Testis (tissue), 2 donors: Measurements from ENCODE around the gene CNTFR.

Source experiments
- POLR2A ChIP-seq: fragments of 450-650 bp; IDR thresholded peaks from one replicate; pipeline ENCODE4 v1.6.1; 2017; ENCODE audit warnings: antibody characterized with exemption, mild to moderate bottlenecking, moderate library complexity
- TF ChIP-seq, protein P1 (sequence below), 3 experiments: fragments of 450-650 bp in 2 of 3; fragments of 200-600 bp in 1 of 3; sonication (generic) in 1 of 3; IDR thresholded peaks; one replicate each; pipeline ENCODE4 v1.5.1; 2016 to 2019; ENCODE audit warnings: antibody characterized with exemption in 3 of 3, mild to moderate bottlenecking in 2 of 3, moderate library complexity in 1 of 3

DNA sequence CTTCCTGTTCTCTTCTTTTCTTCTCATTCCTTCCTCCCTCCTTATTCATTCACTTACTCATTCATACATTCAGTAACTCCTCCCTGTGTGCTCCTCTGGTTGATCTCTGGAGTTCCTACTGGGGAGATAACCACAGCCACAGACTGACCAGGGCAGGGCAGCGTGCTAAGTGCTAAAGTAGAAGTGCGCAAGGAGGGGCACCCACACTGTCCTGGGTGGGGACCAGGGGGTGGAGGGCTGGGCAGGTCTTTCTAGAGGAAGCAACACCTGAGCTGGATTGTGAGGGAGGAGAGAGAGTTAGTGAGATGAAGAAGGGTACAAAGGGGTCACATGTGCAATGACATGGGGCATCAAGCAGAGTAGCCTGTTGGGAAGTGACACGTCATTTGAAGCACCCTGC, 80.6 kb downstream of the CNTFR start:
- TF ChIP-seq, protein P1, sequence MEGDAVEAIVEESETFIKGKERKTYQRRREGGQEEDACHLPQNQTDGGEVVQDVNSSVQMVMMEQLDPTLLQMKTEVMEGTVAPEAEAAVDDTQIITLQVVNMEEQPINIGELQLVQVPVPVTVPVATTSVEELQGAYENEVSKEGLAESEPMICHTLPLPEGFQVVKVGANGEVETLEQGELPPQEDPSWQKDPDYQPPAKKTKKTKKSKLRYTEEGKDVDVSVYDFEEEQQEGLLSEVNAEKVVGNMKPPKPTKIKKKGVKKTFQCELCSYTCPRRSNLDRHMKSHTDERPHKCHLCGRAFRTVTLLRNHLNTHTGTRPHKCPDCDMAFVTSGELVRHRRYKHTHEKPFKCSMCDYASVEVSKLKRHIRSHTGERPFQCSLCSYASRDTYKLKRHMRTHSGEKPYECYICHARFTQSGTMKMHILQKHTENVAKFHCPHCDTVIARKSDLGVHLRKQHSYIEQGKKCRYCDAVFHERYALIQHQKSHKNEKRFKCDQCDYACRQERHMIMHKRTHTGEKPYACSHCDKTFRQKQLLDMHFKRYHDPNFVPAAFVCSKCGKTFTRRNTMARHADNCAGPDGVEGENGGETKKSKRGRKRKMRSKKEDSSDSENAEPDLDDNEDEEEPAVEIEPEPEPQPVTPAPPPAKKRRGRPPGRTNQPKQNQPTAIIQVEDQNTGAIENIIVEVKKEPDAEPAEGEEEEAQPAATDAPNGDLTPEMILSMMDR (IDR thresholded peaks at IDR 0.05), result no peak
- no peak for TF ChIP-seq POLR2A
